Pancreas (tissue), 10 donors: ENCODE results near the gene USP20. TPM values are rescaled to one million over a fixed set of nuclear protein-coding genes. Genes with fewer than 3 reads are reported as not detected.

Source experiments
- ATAC-seq, 4 donors: fragments of 200-7000 bp; cut with Tn5 transposase; one replicate each; pipeline versions ENCODE4 v1.8.0 to v1.9.1; 2020; ENCODE audit warnings: mild to moderate bottlenecking in 4 of 4, moderate library complexity in 4 of 4
- DNase-seq, 6 donors: peaks; one replicate each; pipeline ENCODE4 v3.0.0-alpha.2; 2020
- FAIRE-seq: peaks from 2 replicates; lab custom pipeline; 2012; peaks lifted over from hg19 to GRCh38; lab: Jason Lieb, UNC
- H3K27ac ChIP-seq, 4 donors: fragments of 200-600 bp; sonication (generic); 1 replicate in 3 of 4; 2 replicates in 1 of 4; pipeline versions ENCODE4 v1.5.0 to v1.8.0; 2020
- H3K27me3 ChIP-seq, 4 donors: fragments of 200-600 bp; one replicate each; pipeline ENCODE4 v1.8.0; 2021
- H3K36me3 ChIP-seq, 3 donors: fragments of 200-600 bp; sonication (generic) in 1 of 3; one replicate each; pipeline versions ENCODE4 v1.5.0 to v1.8.0; 2020 to 2021
- H3K4me1 ChIP-seq, 3 donors: fragments of 200-600 bp; one replicate each; pipeline ENCODE4 v1.8.0; 2021
- H3K4me3 ChIP-seq, 4 donors: fragments of 200-600 bp; sonication (generic) in 2 of 4; one replicate each; pipeline versions ENCODE4 v1.5.0 to v1.8.0; 2020 to 2021
- H3K9me3 ChIP-seq, 4 donors: fragments of 200-600 bp; one replicate each; pipeline ENCODE4 v1.8.0; 2021
- CTCF ChIP-seq, 4 donors: fragments of 200-600 bp; sonication (generic) in 3 of 4; IDR thresholded peaks; one replicate each; pipeline versions ENCODE4 v1.5.0 to v1.8.0; 2021; ENCODE audit warnings: antibody characterized with exemption in 4 of 4
- WGBS, 2 donors: extraction: QIAGEN DNeasy Blood & Tissue Kit; methylation state at CpG; one replicate each; pipeline ENCODE4 v1.1.7; 2013; 5-methylcytosine and 5-hydroxymethylcytosine counted together
- intact Hi-C, 3 donors: fragments of 100-400 bp; cut with DNase I; formaldehyde crosslinking; loops; one replicate each; pipeline versions ENCODE4 v1.11.1 to v1.14.2; 2022
- polyA plus RNA-seq, 2 donors: library from polyadenylated mRNA; stranded (reverse); fragments of 200-250 nt; gene quantifications; one replicate each; pipeline ENCODE4 v1.2.3, GENCODE V29; 2013
- total RNA-seq, 6 donors: library from RNA; stranded (reverse); fragmentation: NEBNext Ultra II Directional in 4 of 6; extraction: Animal tissue kit (Norgen Biotek cat#: 25700) in 4 of 6; gene quantifications; one replicate each; pipeline versions ENCODE4 v1.2.1 to v1.2.4, GENCODE V29; 2021 to 2023
- donor health status: healthy with polysubstance abuse.
- donor health status: DM: no; HTN: no; CAD: no; lungs with moderate emphysema.
- donor health status: DM: no; HTN: no; CAD: no.
- donor health status: control.
- donor health status: control.
- donor health status: Bipolar disorder and iron deficiency.
- donor health status: DM: yes; HTN: yes; CAD: no.
- donor health status: DM: no; HTN: no; CAD: no.
- donor health status: DM: no; HTN: no; CAD: no.
- donor health status: DM: yes; HTN: yes; CAD: no.

The USP20 gene
- total and polyA plus RNA-seq, 8 donors: 9.7 to 54.8 (median 14.0) TPM

- FAIRE-seq (no peak), DNase-seq (no peak), ATAC-seq (no peak)
- H3K4me3 ChIP-seq: peak overlapping the region; percentile 93 to 99 (median 98)
- peaks cover 0 to 15% (median 5%) of the 10 kb centered on the region in 3 donors for H3K4me1 ChIP-seq
- peaks cover 0 to 13% (median 4%) of the 10 kb centered on the region in 3 donors for H3K36me3 ChIP-seq
- H3K9me3 ChIP-seq: no peaks in the 10 kb centered on the region
- intact Hi-C loops: no loop called here
- no peak for TF ChIP-seq CTCF (IDR thresholded peaks at IDR 0.05)
- H3K27me3 ChIP-seq: no peaks in the 10 kb centered on the region
- 0 to 1% methylated on average over 19 of the region's 19 CpGs for WGBS, 2 donors
- peak overlapping the region; percentile 73 to 83 (median 78) for H3K27ac ChIP-seq
These were observed 584 bp downstream of the USP20 start for GRCh38 chr9:129835860-129836223.

- FAIRE-seq (no peak), ATAC-seq (no peak), DNase-seq (no peak)
- H3K4me1 ChIP-seq: peaks cover 0 to 15% (median 5%) of the 10 kb centered on the region in 3 donors
- H3K4me3 ChIP-seq: peak overlapping the region in 3 of 4 donors; percentile 93 to 99 (median 98)
- H3K27ac ChIP-seq: no peak overlapping the region
- H3K36me3 ChIP-seq: peaks cover 0 to 9% (median 0%) of the 10 kb centered on the region in 3 donors
- TF ChIP-seq CTCF (IDR thresholded peaks at IDR 0.05): no peak
- H3K9me3 ChIP-seq: no peaks in the 10 kb centered on the region
- intact Hi-C loops: no loop called here
- H3K27me3 ChIP-seq: no peaks in the 10 kb centered on the region
- WGBS, 2 donors: 32 to 38% methylated on average over 16 of the region's 16 CpGs
These were observed 1.2 kb downstream of the USP20 start for GRCh38 chr9:129836311-129837007.

GRCh38 chr9:129838707-129839259, 3.5 kb downstream of the USP20 start:
- intact Hi-C loops: no loop called here
- WGBS, 2 donors: 74 to 86% methylated on average over 12 of the region's 12 CpGs
- no peaks in the 10 kb centered on the region for H3K9me3 ChIP-seq
- no peak overlapping the region for H3K4me3 ChIP-seq
- no peaks in the 10 kb centered on the region for H3K36me3 ChIP-seq
- no peaks in the 10 kb centered on the region for H3K27me3 ChIP-seq
- no peak overlapping the region for H3K27ac ChIP-seq
- no peak for ATAC-seq
- FAIRE-seq: no peak
- no peak for DNase-seq
- no peak for TF ChIP-seq CTCF (IDR thresholded peaks at IDR 0.05)
- H3K4me1 ChIP-seq: peaks cover 0 to 14% (median 4%) of the 10 kb centered on the region in 3 donors

GRCh38 chr9:129839324-129840023, 4.2 kb downstream of the USP20 start:
- TF ChIP-seq CTCF (IDR thresholded peaks at IDR 0.05): no peak
- no peak overlapping the region for H3K4me3 ChIP-seq
- no peaks in the 10 kb centered on the region for H3K9me3 ChIP-seq
- no peaks in the 10 kb centered on the region for H3K36me3 ChIP-seq
- intact Hi-C loops: no loop called here
- no peaks in the 10 kb centered on the region for H3K27me3 ChIP-seq
- H3K27ac ChIP-seq: no peak overlapping the region
- WGBS, 2 donors: 75 to 78% methylated on average over 7 to 10 of the region's 10 CpGs
- FAIRE-seq (no peak), ATAC-seq (no peak), DNase-seq (no peak)
- peaks cover 0 to 9% (median 0%) of the 10 kb centered on the region in 3 donors for H3K4me1 ChIP-seq
